HepG2 (cell line): ENCODE data around the gene GCDH. TPM values are rescaled to one million over a fixed set of nuclear protein-coding genes. Genes with fewer than 3 reads are reported as not detected.

Experiments used
- ASH2L ChIP-seq: fragments of 300-600, 200-600 bp; sonication (generic); IDR thresholded peaks from 2 replicates; pipeline ENCODE4 v1.7.0; 2017; ENCODE audit warnings: low read depth, mild to moderate bottlenecking, moderate library complexity, mixed read lengths, low read length; ENCODE audit not compliant: insufficient read length
- BCL3 ChIP-seq: sonication (generic); formaldehyde crosslinking; IDR thresholded peaks from 2 replicates; pipeline ENCODE4 v1.5.1; 2020; ENCODE audit warnings: mild to moderate bottlenecking, missing genetic modification reagents, moderate library complexity
- BORCS8-MEF2B ChIP-seq: sonication (generic); formaldehyde crosslinking; IDR thresholded peaks from 2 replicates; pipeline ENCODE4 v1.8.0; 2022; ENCODE audit warnings: mild to moderate bottlenecking, missing genetic modification reagents
- CENPT ChIP-seq: sonication (generic); formaldehyde crosslinking; IDR thresholded peaks from 2 replicates; pipeline ENCODE4 v1.8.0; 2022; ENCODE audit warnings: low read depth, mild to moderate bottlenecking, moderate library complexity, missing genetic modification reagents
- ESRRA ChIP-seq: sonication (generic); formaldehyde crosslinking; IDR thresholded peaks from 2 replicates; pipeline ENCODE4 v1.5.1; 2020; ENCODE audit warnings: mild to moderate bottlenecking, low read depth, missing genetic modification reagents
- GABPB1 ChIP-seq: IDR thresholded peaks from 2 replicates; pipeline ENCODE4 v1.6.1; 2016; ENCODE audit warnings: mild to moderate bottlenecking, missing genetic modification reagents, moderate library complexity, missing compliant biosample characterization
- ISX ChIP-seq: sonication (generic); formaldehyde crosslinking; conservative IDR thresholded peaks from 2 replicates; pipeline ENCODE4 v1.5.0; 2020; ENCODE audit warnings: missing genetic modification reagents
- KIAA2018 ChIP-seq: sonication (generic); formaldehyde crosslinking; IDR thresholded peaks from 2 replicates; pipeline ENCODE4 v1.5.0; 2020; ENCODE audit warnings: mild to moderate bottlenecking, missing genetic modification reagents, borderline replicate concordance
- POGZ ChIP-seq: sonication (generic); formaldehyde crosslinking; IDR thresholded peaks from 2 replicates; pipeline ENCODE4 v1.4.0; 2020; ENCODE audit warnings: mild to moderate bottlenecking, missing genetic modification reagents
- PRDM4 ChIP-seq: sonication (generic); formaldehyde crosslinking; IDR thresholded peaks from 2 replicates; pipeline ENCODE4 v1.9.0; 2021; ENCODE audit warnings: missing genetic modification reagents, borderline replicate concordance
- SMC3 ChIP-seq: IDR thresholded peaks from 2 replicates; pipeline ENCODE4 v1.6.1; 2011; ENCODE audit warnings: low read length, improper control_type of control experiment
- SP4 ChIP-seq: sonication (generic); formaldehyde crosslinking; IDR thresholded peaks from 2 replicates; pipeline ENCODE4 v1.8.1; 2023; ENCODE audit warnings: mild to moderate bottlenecking, missing genetic modification reagents
- ZNF124 ChIP-seq: sonication (generic); formaldehyde crosslinking; IDR thresholded peaks from 2 replicates; pipeline ENCODE4 v1.4.0; 2020; ENCODE audit warnings: missing genetic modification reagents
- ZNF20 ChIP-seq: sonication (generic); formaldehyde crosslinking; IDR thresholded peaks from 2 replicates; pipeline ENCODE4 v1.4.0; 2020; ENCODE audit warnings: mild to moderate bottlenecking, moderate library complexity, missing genetic modification reagents
- ZNF263 ChIP-seq: sonication (generic); formaldehyde crosslinking; IDR thresholded peaks from 2 replicates; pipeline ENCODE4 v1.4.0; 2020; ENCODE audit warnings: missing genetic modification reagents
- ZNF547 ChIP-seq: sonication (generic); formaldehyde crosslinking; IDR thresholded peaks from 2 replicates; pipeline ENCODE4 v1.5.1; 2020; ENCODE audit warnings: mild to moderate bottlenecking, missing genetic modification reagents
- polyA plus RNA-seq, 8 experiments: library from polyadenylated mRNA; depleted of rRNA in 3 of 8; stranded (reverse) in 7 of 8; unstranded in 1 of 8; fragments of >200 nt; fragmentation: Illumina TruSeq in 4 of 8; extraction: Trizol in 4 of 8; gene quantifications; 2 replicates each; pipeline versions ENCODE4 v1.2.1 to v1.2.3, GENCODE V29; 2011 to 2016; ENCODE audit warnings: low read depth in 4 of 8, missing spikeins in 1 of 8, mixed read lengths in 1 of 8; ENCODE audit not compliant: insufficient read depth in 1 of 8
- total RNA-seq, 5 experiments: library from RNA; depleted of rRNA; stranded (reverse); fragments of >200 nt; fragmentation: Illumina TruSeq; extraction: Trizol; gene quantifications; 2 replicates each; pipeline ENCODE4 v1.2.3, GENCODE V29; 2016; ENCODE audit warnings: low read depth in 1 of 5

The GCDH gene
- total and polyA plus RNA-seq, 2 of the 13 experiments (the other 11 are each of a cell fraction or from before 2014, with no cell fraction given): 15.1 to 38.0 TPM

GRCh38 chr19:12938779-12939601, 48.0 kb downstream of the GCDH start (continued):
- TF ChIP-seq ASH2L: peak; percentile 76
- TF ChIP-seq BCL3 (CRISPR knock-in tag): 0 out of 2 replicates have a peak, but pooled peaks have one; percentile 30
- TF ChIP-seq ISX (CRISPR knock-in tag): 0 out of 2 replicates have a peak, but pooled peaks have one; percentile 16
- TF ChIP-seq GABPB1 (CRISPR knock-in tag): peak; percentile 10; the same call in 1 of the 2 replicates
- TF ChIP-seq SMC3: no peak
- 0 out of 2 replicates have a peak, but pooled peaks have one; percentile 22 for TF ChIP-seq KIAA2018
- TF ChIP-seq BORCS8-MEF2B (CRISPR knock-in tag): 0 out of 2 replicates have a peak, but pooled peaks have one; percentile 15
- no peak for TF ChIP-seq ZNF124 (CRISPR knock-in tag)
- no peak for TF ChIP-seq PRDM4 (CRISPR knock-in tag)
- TF ChIP-seq SP4 (CRISPR knock-in tag): no peak
- TF ChIP-seq POGZ (CRISPR knock-in tag): no peak
- 0 out of 2 replicates have a peak, but pooled peaks have one; percentile 1 for TF ChIP-seq ESRRA
- TF ChIP-seq CENPT: no peak
- peak; percentile 13 for TF ChIP-seq ZNF547 (CRISPR knock-in tag)
- peak; percentile 87 for TF ChIP-seq ZNF263 (CRISPR knock-in tag)
- 0 out of 2 replicates have a peak, but pooled peaks have one; percentile 52 for TF ChIP-seq ZNF20 (CRISPR knock-in tag)
